ENCODE measurements around the gene PDSS2.
"Not testable (repeated sequence)": the region's sequence is repeated elsewhere in the genome, so short reads cannot be mapped to it uniquely, and the experiment has no call there.

DNA sequence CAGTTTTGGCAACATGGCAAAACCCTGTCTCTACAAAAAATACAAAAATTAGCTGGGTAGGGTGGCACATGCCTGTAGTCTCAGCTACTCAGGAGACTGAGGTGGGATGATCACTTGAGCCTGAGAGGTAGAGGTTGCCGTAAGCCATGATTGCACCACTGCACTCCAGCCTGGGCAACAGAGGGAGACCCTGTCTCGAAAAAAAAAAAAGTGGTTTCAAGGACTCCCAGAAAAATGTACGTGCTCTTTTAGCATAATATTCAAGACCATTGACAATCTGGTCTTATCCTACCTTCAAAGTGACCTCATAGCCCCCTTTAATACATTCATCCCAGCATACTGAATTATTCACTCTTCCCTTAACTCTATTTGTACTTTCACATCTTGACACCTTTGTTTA, 16.0 kb upstream of the PDSS2 start:
- not testable (repeated sequence) for TF ChIP-seq POLR2A (IDR thresholded peaks at IDR 0.05; ENCODE audit: low read length); GATA1 (IDR thresholded peaks at IDR 0.05; ENCODE audit: low read depth, low read length)
